Heart left ventricle (tissue), 16 donors: Measurements from ENCODE around the gene TM9SF3. TPM values are rescaled to one million over a fixed set of nuclear protein-coding genes. Genes with fewer than 3 reads are reported as not detected.

Source experiments
- ATAC-seq, 4 donors: fragments of 200-7000 bp; cut with Tn5 transposase; one replicate each; pipeline ENCODE4 v1.9.1; 2020 to 2022; ENCODE audit warnings: moderate library complexity in 4 of 4, mild to moderate bottlenecking in 3 of 4, moderate number of reproducible peaks in 1 of 4
- DNase-seq, 5 donors: peaks; one replicate each; pipeline ENCODE4 v3.0.0-alpha.2; 2020
- H3K27ac ChIP-seq, 12 donors: fragments of 200-600 bp; sonication (generic) in 4 of 12; one replicate each; pipeline versions ENCODE4 v1.5.0 to v1.8.0; 2016 to 2022; ENCODE audit warnings: mild to moderate bottlenecking in 2 of 12
- H3K27me3 ChIP-seq, 9 donors: fragments of 200-600 bp; sonication (generic) in 2 of 9; one replicate each; pipeline versions ENCODE4 v1.5.1 to v1.8.0; 2016 to 2022; ENCODE audit warnings: mild to moderate bottlenecking in 3 of 9
- H3K36me3 ChIP-seq, 9 donors: fragments of 200-600 bp; sonication (generic) in 2 of 9; one replicate each; pipeline versions ENCODE4 v1.5.0 to v1.8.0; 2018 to 2022; ENCODE audit warnings: mild to moderate bottlenecking in 2 of 9
- H3K4me1 ChIP-seq, 12 donors: fragments of 200-600 bp; sonication (generic) in 4 of 12; one replicate each; pipeline versions ENCODE4 v1.5.0 to v1.8.0; 2016 to 2022; ENCODE audit warnings: mild to moderate bottlenecking in 3 of 12
- H3K4me3 ChIP-seq, 12 donors: fragments of 200-600 bp; sonication (generic) in 4 of 12; one replicate each; pipeline versions ENCODE4 v1.5.0 to v1.8.0; 2017 to 2022; ENCODE audit warnings: mild to moderate bottlenecking in 9 of 12, moderate library complexity in 4 of 12
- H3K9me3 ChIP-seq, 12 donors: fragments of 200-600 bp; sonication (generic) in 4 of 12; one replicate each; pipeline versions ENCODE4 v1.5.0 to v1.8.0; 2016 to 2022; ENCODE audit warnings: mild to moderate bottlenecking in 1 of 12
- POLR2A ChIP-seq, 2 donors: fragments of 450-650 bp; IDR thresholded peaks; one replicate each; pipeline ENCODE4 v1.6.1; 2017; ENCODE audit warnings: antibody characterized with exemption in 2 of 2, mild to moderate bottlenecking in 2 of 2, moderate library complexity in 2 of 2
- WGBS, 4 donors: extraction: QIAGEN DNeasy Blood & Tissue Kit in 2 of 4; methylation state at CpG; one replicate each; pipeline versions ENCODE4 v1.1.5 to v1.1.7; 2013 to 2018; 5-methylcytosine and 5-hydroxymethylcytosine counted together
- intact Hi-C, 10 donors: fragments of 100-400 bp; cut with DNase I; formaldehyde crosslinking; loops; one replicate each; pipeline versions ENCODE4 v1.11.1 to v1.14.2; 2022
- polyA plus RNA-seq, 2 donors: library from polyadenylated mRNA; stranded (reverse); fragments of 200-250 nt; gene quantifications; one replicate each; pipeline ENCODE4 v1.2.3, GENCODE V29; 2013
- total RNA-seq, 9 donors: library from RNA; depleted of rRNA in 2 of 9; stranded (reverse); fragments of >200 nt in 2 of 9; fragmentation: NEBNext Ultra II Directional in 3 of 9; extraction: Animal tissue kit (Norgen Biotek cat#: 25700) in 3 of 9; gene quantifications; one replicate each; pipeline versions ENCODE4 v1.1.0 to v1.2.4, GENCODE V29; 2016 to 2023
- TF ChIP-seq, protein P1 (sequence below), 12 donors: fragments of 200-600 bp; sonication (generic) in 4 of 12; IDR thresholded peaks; one replicate each; pipeline versions ENCODE4 v1.5.0 to v1.8.0; 2018 to 2022; ENCODE audit warnings: antibody characterized with exemption in 12 of 12, mild to moderate bottlenecking in 5 of 12
- donor health status: ischemic (EF 13 %, LVEDD 7.1; RV severe dilation, severe dysfunction).
- donor health status: healthy with polysubstance abuse.
- donor health status: DM: no; HTN: yes; CAD: no.
- donor health status: DM: no; HTN: no; CAD: no.
- donor health status: ischemic (EF 25% LVEDD 6.9; RV normal size, moderate dysfunction).
- donor health status: ischemic (EF 25% LVEDD 5.7; RV mildly dilated, moderate dysfunction).
- donor health status: healthy.
- donor health status: DM: yes; HTN: yes; CAD: no.
- donor health status: ischemic (EF 35%, LVEDD 5.7; RV mildly dilated, moderate dysfunction).
- donor health status: nonischemic (EF 11% LVEDD 7.7; RV severe dilation, severe dysfunction).
- donor health status: DM: yes; HTN: yes; CAD: no.
- donor health status: PGD.
- donor health status: ischemic (EF 29% LVEDD 5.4; RV normal size, mild dysfunction).
- donor health status: nonischemic (EF 23%, LVEDD 6.1; RV moderate dilation, normal function).

Gene TM9SF3
- total and polyA plus RNA-seq, 11 donors: 14.9 to 75.6 (median 61.1) TPM

DNA sequence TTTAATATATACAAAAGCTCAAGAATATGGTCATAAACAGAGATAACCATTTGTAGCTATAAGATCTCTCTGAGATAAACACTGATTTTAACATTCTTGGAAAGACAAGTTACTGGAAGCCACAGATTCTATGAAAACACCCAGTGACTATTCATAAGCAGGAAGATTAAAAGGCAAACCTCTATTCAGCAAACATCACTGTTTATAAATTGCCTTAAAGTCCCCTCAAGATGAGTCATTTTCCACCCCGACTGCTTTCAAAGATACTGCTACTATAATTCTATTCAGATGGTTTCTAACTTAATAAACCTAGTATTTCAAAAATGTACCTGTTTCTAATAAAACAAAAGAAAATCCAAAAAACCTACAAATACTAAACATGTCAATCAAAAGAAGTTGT, 21.0 kb downstream of the TM9SF3 start:
- ATAC-seq: no peak
- Histone ChIP-seq H3K4me3 (no peak overlapping the region), H3K4me1 (peaks cover 0 to 32% (median 10%) of the 10 kb centered on the region in 12 donors), H3K27ac (no peak overlapping the region), H3K9me3 (no peaks in the 10 kb centered on the region), H3K27me3 (no peaks in the 10 kb centered on the region), H3K36me3 (peaks cover 0 to 55% (median 45%) of the 10 kb centered on the region in 9 donors)
- intact Hi-C loops: no loop called here
- 30 to 54% (median 44%) methylated on average over 1 of the region's 1 CpG for WGBS, 4 donors
- no peak for TF ChIP-seq POLR2A (IDR thresholded peaks at IDR 0.05)
- TF ChIP-seq, protein P1, sequence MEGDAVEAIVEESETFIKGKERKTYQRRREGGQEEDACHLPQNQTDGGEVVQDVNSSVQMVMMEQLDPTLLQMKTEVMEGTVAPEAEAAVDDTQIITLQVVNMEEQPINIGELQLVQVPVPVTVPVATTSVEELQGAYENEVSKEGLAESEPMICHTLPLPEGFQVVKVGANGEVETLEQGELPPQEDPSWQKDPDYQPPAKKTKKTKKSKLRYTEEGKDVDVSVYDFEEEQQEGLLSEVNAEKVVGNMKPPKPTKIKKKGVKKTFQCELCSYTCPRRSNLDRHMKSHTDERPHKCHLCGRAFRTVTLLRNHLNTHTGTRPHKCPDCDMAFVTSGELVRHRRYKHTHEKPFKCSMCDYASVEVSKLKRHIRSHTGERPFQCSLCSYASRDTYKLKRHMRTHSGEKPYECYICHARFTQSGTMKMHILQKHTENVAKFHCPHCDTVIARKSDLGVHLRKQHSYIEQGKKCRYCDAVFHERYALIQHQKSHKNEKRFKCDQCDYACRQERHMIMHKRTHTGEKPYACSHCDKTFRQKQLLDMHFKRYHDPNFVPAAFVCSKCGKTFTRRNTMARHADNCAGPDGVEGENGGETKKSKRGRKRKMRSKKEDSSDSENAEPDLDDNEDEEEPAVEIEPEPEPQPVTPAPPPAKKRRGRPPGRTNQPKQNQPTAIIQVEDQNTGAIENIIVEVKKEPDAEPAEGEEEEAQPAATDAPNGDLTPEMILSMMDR (IDR thresholded peaks at IDR 0.05): no peak
- DNase-seq: no peak

DNA sequence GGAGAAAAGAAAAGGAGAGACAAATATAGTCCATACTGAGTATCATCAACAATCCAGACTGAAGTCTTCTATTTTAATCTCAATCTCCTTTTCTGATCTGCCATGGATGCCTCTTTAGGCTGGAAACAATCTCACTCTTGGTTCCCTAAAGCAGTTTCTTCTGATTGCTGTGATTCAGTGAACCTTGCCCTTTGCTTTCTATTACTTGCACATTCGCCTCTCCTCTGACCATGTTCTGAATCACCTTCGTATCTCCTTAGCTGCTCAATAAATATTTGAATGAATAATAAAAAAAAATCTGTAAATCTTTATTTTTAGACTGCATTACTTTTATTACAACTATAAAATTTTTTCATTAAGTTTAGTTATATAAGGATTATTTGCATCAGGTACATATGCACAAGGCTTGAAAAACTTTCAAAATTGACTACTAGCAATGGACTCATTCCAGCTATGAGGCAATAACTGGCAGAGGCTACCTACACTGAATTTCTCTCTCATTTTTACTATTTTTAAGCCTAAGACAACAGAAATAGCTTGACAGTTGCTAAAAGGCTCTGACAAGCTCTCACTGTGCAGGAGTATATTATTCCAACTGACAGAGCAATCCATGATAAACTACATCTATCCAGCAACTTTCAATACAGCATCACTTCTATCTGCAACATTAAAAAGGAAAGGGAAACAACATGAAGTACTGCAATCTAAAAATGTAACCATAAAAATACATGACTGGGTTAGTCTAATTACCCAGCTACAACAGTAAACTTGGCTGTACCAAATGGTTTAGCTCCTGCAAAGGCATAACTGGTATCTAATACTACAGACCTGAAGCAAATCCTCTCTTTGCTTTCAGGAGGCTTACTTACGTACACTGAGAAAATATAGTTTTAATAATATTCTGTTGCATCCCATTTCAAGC, 25.6 kb downstream of the TM9SF3 start:
- Histone ChIP-seq H3K4me3 (no peak overlapping the region), H3K27ac (no peak overlapping the region), H3K9me3 (no peaks in the 10 kb centered on the region), H3K27me3 (no peaks in the 10 kb centered on the region), H3K4me1 (peaks cover 0 to 14% (median 4%) of the 10 kb centered on the region in 12 donors), H3K36me3 (peaks cover 0 to 81% (median 70%) of the 10 kb centered on the region in 9 donors)
- TF ChIP-seq POLR2A (IDR thresholded peaks at IDR 0.05): no peak
- TF ChIP-seq, protein P1 (IDR thresholded peaks at IDR 0.05): no peak
- WGBS, 4 donors: 95 to 96% (median 95%) methylated on average over 3 of the region's 3 CpGs
- intact Hi-C loops: no loop called here
- no peak for DNase-seq
- no peak for ATAC-seq

DNA sequence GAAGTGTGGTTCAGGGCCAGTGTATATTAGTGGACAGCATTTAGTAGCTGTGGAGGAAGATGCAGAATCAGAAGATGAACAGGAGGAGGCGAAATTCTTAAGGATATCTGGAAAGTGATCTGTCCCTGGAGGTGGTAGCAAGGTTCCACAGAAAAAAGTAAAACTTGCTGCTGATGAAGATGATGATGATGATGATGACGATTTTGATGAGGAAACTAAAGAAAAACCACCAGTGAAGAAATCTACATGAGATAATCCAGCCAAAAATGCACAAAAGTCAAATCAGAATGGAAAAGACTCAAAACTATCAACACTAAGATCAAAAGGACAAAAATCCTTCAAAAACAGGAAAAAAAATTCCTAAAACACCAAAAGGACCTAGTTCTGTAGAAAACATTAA, 26.3 kb downstream of the TM9SF3 start:
- Histone ChIP-seq H3K9me3 (no peaks in the 10 kb centered on the region), H3K4me1 (peaks cover 0 to 8% (median 3%) of the 10 kb centered on the region in 12 donors), H3K27ac (no peak overlapping the region), H3K36me3 (peaks cover 0 to 82% (median 72%) of the 10 kb centered on the region in 9 donors), H3K4me3 (no peak overlapping the region), H3K27me3 (no peaks in the 10 kb centered on the region)
- TF ChIP-seq POLR2A (IDR thresholded peaks at IDR 0.05): no peak
- TF ChIP-seq, protein P1 (IDR thresholded peaks at IDR 0.05): no peak
- DNase-seq (no peak), ATAC-seq (no peak)
- intact Hi-C loops: no loop called here
- 86 to 98% (median 96%) methylated on average over 2 of the region's 2 CpGs for WGBS, 4 donors

DNA sequence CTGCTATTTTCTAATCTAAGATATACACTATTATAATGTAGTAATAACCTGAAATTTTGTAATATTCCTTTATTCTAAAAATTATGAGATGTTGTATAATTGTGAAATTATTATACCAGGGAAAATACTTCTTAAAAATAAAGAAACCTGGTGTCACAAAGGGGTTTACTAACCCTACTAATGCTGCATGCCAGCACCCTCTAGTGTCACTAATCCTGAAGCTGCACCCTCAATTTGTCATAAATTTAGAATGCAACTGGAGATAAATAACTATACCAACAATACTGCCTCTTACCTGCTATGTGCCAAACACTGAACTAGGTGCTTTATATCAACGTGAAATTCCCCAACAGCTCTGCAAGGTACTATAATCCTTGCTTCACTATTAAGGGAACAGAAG, 30.8 kb downstream of the TM9SF3 start:
- 35 to 58% (median 48%) methylated on average over 1 of the region's 1 CpG for WGBS, 4 donors
- no peak for ATAC-seq
- TF ChIP-seq POLR2A (IDR thresholded peaks at IDR 0.05): no peak
- TF ChIP-seq, protein P1 (IDR thresholded peaks at IDR 0.05): peak; percentile 13 to 63 (median 46)
- Histone ChIP-seq H3K36me3 (peaks cover 0 to 82% (median 66%) of the 10 kb centered on the region in 9 donors), H3K27me3 (no peaks in the 10 kb centered on the region), H3K4me3 (no peak overlapping the region), H3K9me3 (no peaks in the 10 kb centered on the region), H3K4me1 (peaks cover 0 to 5% (median 0%) of the 10 kb centered on the region in 12 donors), H3K27ac (no peak overlapping the region)
- DNase-seq: no peak
- intact Hi-C loops: loop anchor here in 3 of 10 donors (1.0 to 10.0 kb wide), 4 partner anchors 159 to 179 kb away; no protein-coding TSS in a partner anchor
